GM23338 (cell line): ENCODE data around the gene RFX4. TPM values are rescaled to one million over a fixed set of nuclear protein-coding genes. Genes with fewer than 3 reads are reported as not detected.

ENCODE experiments used
- ATAC-seq: fragments of 200-7000 bp; cut with Tn5 transposase; 3 replicates; pipeline ENCODE4 v1.9.1; 2020
- DNase-seq: peaks from one replicate; pipeline ENCODE4 v3.0.0-alpha.2; 2015; ENCODE audit warnings: low spot score
- H2AFZ ChIP-seq: fragments of 200-600 bp; sonication (generic); 2 replicates; pipeline ENCODE4 v1.8.0; 2016; ENCODE audit warnings: antibody characterized with exemption, mild to moderate bottlenecking, moderate library complexity
- H3F3A ChIP-seq: fragments of 200-600 bp; sonication (generic); replicated peaks from 2 replicates; pipeline ENCODE4 v1.8.0; 2017; ENCODE audit warnings: antibody characterized with exemption, mixed run types, low read depth
- H3K27ac ChIP-seq: fragments of 200-600 bp; sonication (generic); 2 replicates; pipeline ENCODE4 v1.6.1; 2016; ENCODE audit warnings: low read depth
- H3K27me3 ChIP-seq: fragments of 200-600 bp; sonication (generic); 2 replicates; pipeline ENCODE4 v1.8.0; 2016; ENCODE audit warnings: mild to moderate bottlenecking, mixed run types, moderate library complexity; ENCODE audit not compliant: insufficient read depth
- H3K36me3 ChIP-seq: fragments of 200-600 bp; sonication (generic); 2 replicates; pipeline ENCODE4 v1.8.0; 2016; ENCODE audit warnings: mild to moderate bottlenecking; ENCODE audit not compliant: insufficient read depth
- H3K4me1 ChIP-seq: fragments of 200-600 bp; sonication (generic); 2 replicates; pipeline ENCODE4 v1.8.0; 2016; ENCODE audit warnings: mild to moderate bottlenecking, moderate library complexity; ENCODE audit not compliant: insufficient read depth
- H3K4me2 ChIP-seq: fragments of 200-600 bp; sonication (generic); 2 replicates; pipeline ENCODE4 v1.7.1; 2017; ENCODE audit warnings: mixed run types
- H3K4me3 ChIP-seq: fragments of 200-600 bp; sonication (generic); 2 replicates; pipeline ENCODE4 v1.6.1; 2016; ENCODE audit warnings: mixed run types
- H3K79me2 ChIP-seq: fragments of 200-600 bp; sonication (generic); replicated peaks from 2 replicates; pipeline ENCODE4 v1.8.0; 2017; ENCODE audit warnings: mild to moderate bottlenecking; ENCODE audit not compliant: insufficient read depth
- H3K9me2 ChIP-seq: fragments of 200-600 bp; sonication (generic); 2 replicates; pipeline ENCODE4 v1.8.0; 2017; ENCODE audit not compliant: insufficient read depth
- H4K20me1 ChIP-seq: fragments of 200-600 bp; sonication (generic); replicated peaks from 2 replicates; pipeline ENCODE4 v1.8.0; 2017; ENCODE audit warnings: mild to moderate bottlenecking; ENCODE audit not compliant: insufficient read depth
- H3K27ac Mint-ChIP-seq: 2 replicates; pipeline ENCODE4 v1.8.0; 2020; ENCODE audit warnings: inconsistent platforms, mild to moderate bottlenecking, moderate library complexity, mixed read lengths
- H3K27me3 Mint-ChIP-seq: 3 replicates; pipeline ENCODE4 v1.8.0; 2022; ENCODE audit warnings: low read depth, mild to moderate bottlenecking, moderate library complexity, mixed read lengths, inconsistent platforms; ENCODE audit not compliant: insufficient read depth, poor library complexity
- H3K36me3 Mint-ChIP-seq: 3 replicates; pipeline ENCODE4 v1.8.0; 2021; ENCODE audit warnings: low read depth, mild to moderate bottlenecking, inconsistent platforms, moderate library complexity, mixed read lengths
- H3K4me1 Mint-ChIP-seq: 3 replicates; pipeline ENCODE4 v1.8.0; 2020; ENCODE audit warnings: mild to moderate bottlenecking, inconsistent platforms, mixed read lengths
- H3K4me3 Mint-ChIP-seq: 3 replicates; pipeline ENCODE4 v1.8.0; 2021; ENCODE audit warnings: moderate library complexity, mild to moderate bottlenecking, inconsistent platforms, mixed read lengths
- H3K9me3 Mint-ChIP-seq: 3 replicates; pipeline ENCODE4 v1.8.0; 2020; ENCODE audit warnings: moderate library complexity, mild to moderate bottlenecking, inconsistent platforms, mixed read lengths
- CREB1 ChIP-seq: fragments of 250-450 bp; sonication (Bioruptor Pico); IDR thresholded peaks from 2 replicates; pipeline ENCODE4 v1.5.0; 2020; ENCODE audit warnings: low read depth, mild to moderate bottlenecking, moderate library complexity
- CTCF ChIP-seq, 2 experiments: fragments of 200-600 bp in 1 of 2; sonication (generic) in 1 of 2; conservative IDR thresholded peaks; 2 replicates each; pipeline versions ENCODE4 v1.5.1 to v1.6.1; 2016 to 2017; ENCODE audit warnings: antibody characterized with exemption in 2 of 2, low read depth in 2 of 2, mild to moderate bottlenecking in 2 of 2, moderate library complexity in 1 of 2
- ETS1 ChIP-seq: IDR thresholded peaks from 2 replicates; pipeline ENCODE4 v1.6.1; 2016; ENCODE audit warnings: antibody characterized with exemption
- EZH2 ChIP-seq: fragments of 200-600 bp; sonication (generic); IDR thresholded peaks from one replicate; pipeline ENCODE4 v1.8.0; 2017; ENCODE audit warnings: antibody characterized with exemption, mild to moderate bottlenecking, low read depth; ENCODE audit not compliant: unreplicated experiment
- JUNB ChIP-seq: IDR thresholded peaks from one replicate; pipeline ENCODE4 v1.6.1; 2016; ENCODE audit warnings: antibody characterized with exemption; ENCODE audit not compliant: unreplicated experiment
- NANOG ChIP-seq: IDR thresholded peaks from 2 replicates; pipeline ENCODE4 v1.6.1; 2016; ENCODE audit warnings: antibody characterized with exemption, borderline replicate concordance
- POLR2AphosphoS5 ChIP-seq: IDR thresholded peaks from 2 replicates; pipeline ENCODE4 v1.6.1; 2016; ENCODE audit warnings: antibody characterized with exemption, low read depth
- REST ChIP-seq: IDR thresholded peaks from one replicate; pipeline ENCODE4 v1.6.1; 2018; ENCODE audit warnings: antibody characterized with exemption; ENCODE audit not compliant: unreplicated experiment
- ZNF114 ChIP-seq: fragments of 250-450 bp; sonication (Bioruptor Pico); IDR thresholded peaks from 2 replicates; pipeline ENCODE4 v1.5.0; 2020; ENCODE audit warnings: mild to moderate bottlenecking, moderate library complexity
- ZNF331 ChIP-seq: fragments of 250-450 bp; sonication (Bioruptor Pico); IDR thresholded peaks from 2 replicates; pipeline ENCODE4 v1.5.0; 2020; ENCODE audit warnings: low read depth, mild to moderate bottlenecking, moderate library complexity
- ZNF462 ChIP-seq: fragments of 250-450 bp; sonication (Bioruptor Pico); IDR thresholded peaks from 2 replicates; pipeline ENCODE4 v1.5.0; 2020; ENCODE audit warnings: mild to moderate bottlenecking, moderate library complexity
- polyA plus RNA-seq: library from polyadenylated mRNA; unstranded; fragments of >200 nt; fragmentation: Nextera tagmentation; extraction: Ambion mirVana; gene quantifications from 2 replicates; pipeline ENCODE4 v1.2.1, GENCODE V29; 2016
- total RNA-seq: library from RNA; depleted of rRNA; stranded (reverse); fragments of >200 nt; shearing (Covaris generic); gene quantifications from 2 replicates; pipeline ENCODE4 v1.2.3, GENCODE V29; 2014

RFX4 gene
- total and polyA plus RNA-seq, 2 experiments from 2014 or later = 0.23 TPM; not detected in 1

GRCh38 chr12:106729611-106730010 is 146.8 kb downstream of the RFX4 start (continued):
- TF ChIP-seq EZH2 (no peak), CREB1 (CRISPR knock-in tag) (no peak), JUNB (no peak), NANOG (no peak)

- H3K9me3 Mint-ChIP-seq = no peaks in the 10 kb centered on the region
- TF ChIP-seq JUNB (no peak), REST (no peak), ETS1 (no peak), EZH2 (no peak), POLR2AphosphoS5 (no peak), CTCF (conservative IDR thresholded peaks at IDR 0.05; ENCODE audit: low read depth in 2 of 2) (no peak), ZNF331 (CRISPR knock-in tag) (no peak), ZNF114 (CRISPR knock-in tag) (no peak), ZNF462 (CRISPR knock-in tag) (no peak)
- no peaks in the 10 kb centered on the region for H3K4me1 ChIP-seq
- H3K36me3 ChIP-seq = no peaks in the 10 kb centered on the region
- no peak overlapping the region for H3K4me2 ChIP-seq
- no peaks in the 10 kb centered on the region for H4K20me1 ChIP-seq
- no peak overlapping the region for H3K27ac ChIP-seq
- peaks cover 13% of the 10 kb centered on the region for H3K27me3 Mint-ChIP-seq
- H3K27ac Mint-ChIP-seq = no peak overlapping the region
- no peaks in the 10 kb centered on the region for H3K79me2 ChIP-seq
- no peak overlapping the region for H3K4me3 ChIP-seq
- DNase-seq (no peak), ATAC-seq (no peak)
- no peak overlapping the region for H3K4me3 Mint-ChIP-seq
- H2AFZ ChIP-seq = no peak overlapping the region
- H3F3A ChIP-seq = no peaks in the 10 kb centered on the region
- no peaks in the 10 kb centered on the region for H3K36me3 Mint-ChIP-seq
- peaks cover 3% of the 10 kb centered on the region; the same call in 2 of the 3 replicates for H3K4me1 Mint-ChIP-seq
- 0 out of 2 replicates have a peak, but pooled peaks cover 3% of the 10 kb centered on the region for H3K9me2 ChIP-seq
- H3K27me3 ChIP-seq = no peaks in the 10 kb centered on the region
These were observed 150.1 kb downstream of the RFX4 start for GRCh38 chr12:106732890-106733289.
